ENCODE measurements around the gene UBE3C. TPM values are rescaled to one million over a fixed set of nuclear protein-coding genes. Genes with fewer than 3 reads are reported as not detected.

The UBE3C gene
- total and polyA plus RNA-seq, 7 experiments from 2014 or later, result 21.3 to 64.6 (median 53.9) TPM

- DNase-seq (no peak), ATAC-seq (no peak)
- intact Hi-C loops (cut with micrococcal nuclease), result no loop called here
- Mint-ChIP-seq H3K9me3 (no peaks in the 10 kb centered on the region), H3K4me3 (no peak overlapping the region), H3K27ac (no peak overlapping the region), H3K36me3 (no peaks in the 10 kb centered on the region), H3K27me3 (no peaks in the 10 kb centered on the region), H3K4me1 (peaks cover 0 to 4% (median 0%) of the 10 kb centered on the region in 7 donors)
- Histone ChIP-seq H3K4me1 (ENCODE audit: control insufficient read depth in 2 of 2, insufficient read depth in 2 of 2, low read length in 2 of 2) (no peaks in the 10 kb centered on the region), H3K27ac (ENCODE audit: low read depth, low read length) (no peak overlapping the region), H3K36me3 (ENCODE audit: control insufficient read depth in 2 of 3, insufficient read depth in 3 of 3, low read length in 3 of 3) (no peaks in the 10 kb centered on the region), H3K4me3 (ENCODE audit: low read length) (no peak overlapping the region), H3K9me3 (ENCODE audit: control insufficient read depth in 2 of 3, low read length in 3 of 3) (no peaks in the 10 kb centered on the region), H3K27me3 (ENCODE audit: control insufficient read depth in 2 of 2, insufficient read depth in 2 of 2, low read length in 2 of 2) (no peaks in the 10 kb centered on the region)
- ChIA-PET CTCF (no interaction called here), POLR2A (no interaction called here)
These were observed 154.2 kb downstream of the UBE3C start for GRCh38 chr7:157292770-157293412.

GRCh38 chr7:157293413-157293788 lies 154.7 kb downstream of the UBE3C start:
- H3K9me3 Mint-ChIP-seq, result no peaks in the 10 kb centered on the region
- Histone ChIP-seq H3K4me1 (ENCODE audit: control insufficient read depth in 2 of 2, insufficient read depth in 2 of 2, low read length in 2 of 2) (no peaks in the 10 kb centered on the region), H3K9me3 (ENCODE audit: control insufficient read depth in 2 of 3, low read length in 3 of 3) (no peaks in the 10 kb centered on the region), H3K36me3 (ENCODE audit: control insufficient read depth in 2 of 3, insufficient read depth in 3 of 3, low read length in 3 of 3) (no peaks in the 10 kb centered on the region), H3K27ac (ENCODE audit: low read depth, low read length) (no peak overlapping the region), H3K4me3 (ENCODE audit: low read length) (no peak overlapping the region), H3K27me3 (ENCODE audit: control insufficient read depth in 2 of 2, insufficient read depth in 2 of 2, low read length in 2 of 2) (no peaks in the 10 kb centered on the region)
- ATAC-seq (no peak), DNase-seq (no peak)
- intact Hi-C loops (cut with micrococcal nuclease), result no loop called here
- peaks cover 0 to 4% (median 0%) of the 10 kb centered on the region in 7 donors for H3K4me1 Mint-ChIP-seq
- POLR2A ChIA-PET, result no interaction called here
- H3K27ac Mint-ChIP-seq, result no peak overlapping the region
- H3K4me3 Mint-ChIP-seq, result no peak overlapping the region
- H3K36me3 Mint-ChIP-seq, result no peaks in the 10 kb centered on the region
- H3K27me3 Mint-ChIP-seq, result no peaks in the 10 kb centered on the region
- CTCF ChIA-PET, result no interaction called here

GRCh38 chr7:157294773-157295172 lies 156.0 kb downstream of the UBE3C start:
- DNase-seq (no peak), ATAC-seq (no peak)
- Mint-ChIP-seq H3K9me3 (peaks cover 0 to 2% (median 0%) of the 10 kb centered on the region in 11 donors), H3K4me1 (peaks cover 0 to 11% (median 10%) of the 10 kb centered on the region in 7 donors), H3K27me3 (no peaks in the 10 kb centered on the region), H3K27ac (no peak overlapping the region), H3K36me3 (no peaks in the 10 kb centered on the region), H3K4me3 (no peak overlapping the region)
- Histone ChIP-seq H3K4me3 (ENCODE audit: low read length) (no peak overlapping the region), H3K9me3 (ENCODE audit: control insufficient read depth in 2 of 3, low read length in 3 of 3) (no peaks in the 10 kb centered on the region), H3K4me1 (ENCODE audit: control insufficient read depth in 2 of 2, insufficient read depth in 2 of 2, low read length in 2 of 2) (no peaks in the 10 kb centered on the region), H3K36me3 (ENCODE audit: control insufficient read depth in 2 of 3, insufficient read depth in 3 of 3, low read length in 3 of 3) (no peaks in the 10 kb centered on the region), H3K27ac (ENCODE audit: low read depth, low read length) (no peak overlapping the region), H3K27me3 (ENCODE audit: control insufficient read depth in 2 of 2, insufficient read depth in 2 of 2, low read length in 2 of 2) (no peaks in the 10 kb centered on the region)
- intact Hi-C loops (cut with micrococcal nuclease), result no loop called here
- ChIA-PET CTCF (no interaction called here), POLR2A (no interaction called here)

- CTCF ChIA-PET, result no interaction called here
- no peak overlapping the region for H3K4me3 ChIP-seq (ENCODE audit: low read length)
- POLR2A ChIA-PET, result no interaction called here
- H3K4me1 Mint-ChIP-seq, result peaks cover 0 to 11% (median 10%) of the 10 kb centered on the region in 7 donors
- no peaks in the 10 kb centered on the region for H3K4me1 ChIP-seq (ENCODE audit: control insufficient read depth in 2 of 2, insufficient read depth in 2 of 2, low read length in 2 of 2)
- no peak overlapping the region for H3K27ac Mint-ChIP-seq
- peaks cover 0 to 2% (median 0%) of the 10 kb centered on the region in 11 donors for H3K9me3 Mint-ChIP-seq
- no peak for DNase-seq
- no peaks in the 10 kb centered on the region for H3K36me3 Mint-ChIP-seq
- H3K27me3 ChIP-seq (ENCODE audit: control insufficient read depth in 2 of 2, insufficient read depth in 2 of 2, low read length in 2 of 2), result no peaks in the 10 kb centered on the region
- no peaks in the 10 kb centered on the region for H3K9me3 ChIP-seq (ENCODE audit: control insufficient read depth in 2 of 3, low read length in 3 of 3)
- H3K27ac ChIP-seq (ENCODE audit: low read depth, low read length), result no peak overlapping the region
- no peak for ATAC-seq
- intact Hi-C loops (cut with micrococcal nuclease), result no loop called here
- H3K4me3 Mint-ChIP-seq, result no peak overlapping the region
- H3K36me3 ChIP-seq (ENCODE audit: control insufficient read depth in 2 of 3, insufficient read depth in 3 of 3, low read length in 3 of 3), result no peaks in the 10 kb centered on the region
- no peaks in the 10 kb centered on the region for H3K27me3 Mint-ChIP-seq
These were observed 156.6 kb downstream of the UBE3C start for GRCh38 chr7:157295338-157295737.

GRCh38 chr7:157297185-157297584 lies 158.5 kb downstream of the UBE3C start:
- Mint-ChIP-seq H3K27ac (peak overlapping the region in 1 of 9 donors; percentile 39), H3K36me3 (no peaks in the 10 kb centered on the region), H3K9me3 (peaks cover 0 to 2% (median 0%) of the 10 kb centered on the region in 11 donors), H3K4me1 (peaks cover 9 to 22% (median 20%) of the 10 kb centered on the region in 7 donors), H3K27me3 (no peaks in the 10 kb centered on the region), H3K4me3 (no peak overlapping the region)
- ChIA-PET CTCF (no interaction called here), POLR2A (no interaction called here)
- Histone ChIP-seq H3K36me3 (ENCODE audit: control insufficient read depth in 2 of 3, insufficient read depth in 3 of 3, low read length in 3 of 3) (no peaks in the 10 kb centered on the region), H3K9me3 (ENCODE audit: control insufficient read depth in 2 of 3, low read length in 3 of 3) (no peaks in the 10 kb centered on the region), H3K4me3 (ENCODE audit: low read length) (no peak overlapping the region), H3K27me3 (ENCODE audit: control insufficient read depth in 2 of 2, insufficient read depth in 2 of 2, low read length in 2 of 2) (no peaks in the 10 kb centered on the region), H3K4me1 (ENCODE audit: control insufficient read depth in 2 of 2, insufficient read depth in 2 of 2, low read length in 2 of 2) (peaks cover 10 to 17% of the 10 kb centered on the region in 2 donors), H3K27ac (ENCODE audit: low read depth, low read length) (no peak overlapping the region)
- no peak for DNase-seq
- intact Hi-C loops (cut with micrococcal nuclease), result no loop called here
- no peak for ATAC-seq

GRCh38 chr7:157299317-157299612 lies 160.5 kb downstream of the UBE3C start:
- Mint-ChIP-seq H3K27ac (peak overlapping the region in 4 of 9 donors; percentile 19 to 71 (median 69)), H3K4me1 (peaks cover 19 to 36% (median 33%) of the 10 kb centered on the region in 7 donors), H3K9me3 (peaks cover 0 to 2% (median 0%) of the 10 kb centered on the region in 11 donors), H3K4me3 (peak overlapping the region in 3 of 10 donors; percentile 7 to 31 (median 16)), H3K27me3 (no peaks in the 10 kb centered on the region), H3K36me3 (no peaks in the 10 kb centered on the region)
- H3K9me3 ChIP-seq (ENCODE audit: control insufficient read depth in 2 of 3, low read length in 3 of 3), result no peaks in the 10 kb centered on the region
- peaks cover 10 to 23% of the 10 kb centered on the region in 2 donors for H3K4me1 ChIP-seq (ENCODE audit: control insufficient read depth in 2 of 2, insufficient read depth in 2 of 2, low read length in 2 of 2)
- ChIA-PET POLR2A (no interaction called here), CTCF (no interaction called here)
- ATAC-seq (no peak), DNase-seq (no peak)
- H3K27ac ChIP-seq (ENCODE audit: low read depth, low read length), result no peak overlapping the region
- no peak overlapping the region for H3K4me3 ChIP-seq (ENCODE audit: low read length)
- intact Hi-C loops (cut with micrococcal nuclease), result no loop called here
- no peaks in the 10 kb centered on the region for H3K27me3 ChIP-seq (ENCODE audit: control insufficient read depth in 2 of 2, insufficient read depth in 2 of 2, low read length in 2 of 2)
- no peaks in the 10 kb centered on the region for H3K36me3 ChIP-seq (ENCODE audit: control insufficient read depth in 2 of 3, insufficient read depth in 3 of 3, low read length in 3 of 3)

- H3K9me3 Mint-ChIP-seq, result peaks cover 0 to 2% (median 0%) of the 10 kb centered on the region in 11 donors
- Histone ChIP-seq H3K27me3 (ENCODE audit: control insufficient read depth in 2 of 2, insufficient read depth in 2 of 2, low read length in 2 of 2) (no peaks in the 10 kb centered on the region), H3K4me3 (ENCODE audit: low read length) (no peak overlapping the region), H3K36me3 (ENCODE audit: control insufficient read depth in 2 of 3, insufficient read depth in 3 of 3, low read length in 3 of 3) (no peaks in the 10 kb centered on the region), H3K4me1 (ENCODE audit: control insufficient read depth in 2 of 2, insufficient read depth in 2 of 2, low read length in 2 of 2) (peaks cover 10 to 23% of the 10 kb centered on the region in 2 donors), H3K9me3 (ENCODE audit: control insufficient read depth in 2 of 3, low read length in 3 of 3) (no peaks in the 10 kb centered on the region), H3K27ac (ENCODE audit: low read depth, low read length) (no peak overlapping the region)
- DNase-seq (peak in 2 of 9 donors; percentile 12 to 17), ATAC-seq (peak; percentile 36)
- peak overlapping the region in 2 of 10 donors; percentile 7 to 31 for H3K4me3 Mint-ChIP-seq
- ChIA-PET POLR2A (no interaction called here), CTCF (no interaction called here)
- intact Hi-C loops (cut with micrococcal nuclease), result no loop called here
- H3K27ac Mint-ChIP-seq, result peak overlapping the region in 4 of 9 donors; percentile 19 to 86 (median 70)
- H3K36me3 Mint-ChIP-seq, result no peaks in the 10 kb centered on the region
- peaks cover 19 to 36% (median 33%) of the 10 kb centered on the region in 7 donors for H3K4me1 Mint-ChIP-seq
- H3K27me3 Mint-ChIP-seq, result no peaks in the 10 kb centered on the region
These were observed 161.1 kb downstream of the UBE3C start for GRCh38 chr7:157299613-157300368.
